HG03139 (cell line): ENCODE data around the gene ABCC3.
A peak's percentile ranks its signal among the peaks of the same experiment; 100 is the strongest.
"Not testable (repeated sequence)": the region's sequence is repeated elsewhere in the genome, so short reads cannot be mapped to it uniquely, and the experiment has no call there.

ENCODE experiments used
- ATAC-seq: cut with Tn5 transposase; IDR thresholded peaks from one replicate; pipeline ENCODE4 v1.9.1; 2021; ENCODE audit not compliant: unreplicated experiment

Gene ABCC3

GRCh38 chr17:50697062-50697461 lies 62.4 kb downstream of the ABCC3 start:
- ATAC-seq = no peak

DNA sequence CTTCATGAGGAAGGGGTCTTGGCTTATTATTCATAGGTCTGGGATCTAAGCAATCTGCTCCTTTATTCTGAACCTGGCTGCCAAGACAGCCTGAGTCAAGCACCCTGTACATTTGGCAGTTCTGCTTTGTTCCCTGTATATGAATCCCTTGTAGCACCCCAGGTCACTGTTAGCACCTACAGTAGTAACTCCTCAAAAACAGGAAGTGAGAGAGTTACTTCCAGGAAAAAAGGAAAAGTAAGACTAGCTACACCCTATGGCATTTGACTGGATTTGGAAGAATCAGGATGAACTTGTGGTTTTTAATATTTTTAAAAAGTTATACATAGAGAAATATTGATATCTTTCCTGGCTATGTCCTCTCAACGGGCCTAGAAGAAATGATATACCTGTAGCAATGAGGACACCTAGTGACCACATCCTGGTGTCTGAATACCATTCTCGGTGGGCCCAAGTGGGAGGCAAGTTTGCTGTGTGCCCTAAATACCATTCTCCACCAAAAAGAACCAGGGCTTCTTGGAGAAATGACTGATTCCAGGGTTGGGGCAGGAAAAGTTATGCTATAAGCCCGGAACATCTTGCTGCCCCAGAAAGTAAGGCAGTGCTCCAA lies 63.1 kb downstream of the ABCC3 start:
- no peak for ATAC-seq

DNA sequence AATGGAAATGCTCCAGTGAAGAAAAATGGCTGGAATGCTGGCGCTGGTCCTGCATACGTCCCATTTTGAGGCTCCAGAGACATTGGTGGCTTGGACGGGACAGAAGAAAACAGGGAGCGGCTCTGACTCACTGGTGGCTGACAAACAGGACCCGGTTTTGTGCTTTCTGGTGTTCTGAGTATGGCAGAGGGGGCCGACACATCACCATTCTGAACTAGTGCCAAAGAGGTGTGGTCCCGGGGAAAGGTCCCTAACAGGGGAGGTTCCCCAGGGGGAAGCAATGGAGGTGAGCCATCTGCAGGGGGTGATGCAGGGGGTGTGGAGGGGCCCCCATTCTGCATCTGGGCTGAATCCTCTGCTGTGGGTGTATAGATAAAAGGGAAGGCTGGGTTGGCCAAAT lies 64.7 kb downstream of the ABCC3 start:
- ATAC-seq = no peak

DNA sequence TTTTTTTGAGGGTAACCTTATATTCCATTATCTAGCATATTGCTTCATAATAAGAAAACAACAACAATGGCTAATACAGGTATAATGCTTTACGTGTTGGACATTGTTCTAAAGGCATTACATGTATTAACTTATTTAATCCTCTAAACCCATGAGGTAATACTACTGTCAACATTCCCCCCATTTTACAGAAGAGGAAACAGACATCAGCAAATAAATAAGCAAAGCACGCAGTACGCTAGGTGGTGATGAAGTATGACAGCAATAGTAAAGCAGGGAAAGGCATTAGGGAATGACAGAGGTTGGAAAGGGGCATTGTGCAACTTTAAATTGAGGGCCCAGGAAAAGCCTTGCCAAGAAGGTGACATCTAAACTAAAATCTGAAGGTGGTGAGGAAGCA lies 68.5 kb downstream of the ABCC3 start:
- ATAC-seq = no peak

DNA sequence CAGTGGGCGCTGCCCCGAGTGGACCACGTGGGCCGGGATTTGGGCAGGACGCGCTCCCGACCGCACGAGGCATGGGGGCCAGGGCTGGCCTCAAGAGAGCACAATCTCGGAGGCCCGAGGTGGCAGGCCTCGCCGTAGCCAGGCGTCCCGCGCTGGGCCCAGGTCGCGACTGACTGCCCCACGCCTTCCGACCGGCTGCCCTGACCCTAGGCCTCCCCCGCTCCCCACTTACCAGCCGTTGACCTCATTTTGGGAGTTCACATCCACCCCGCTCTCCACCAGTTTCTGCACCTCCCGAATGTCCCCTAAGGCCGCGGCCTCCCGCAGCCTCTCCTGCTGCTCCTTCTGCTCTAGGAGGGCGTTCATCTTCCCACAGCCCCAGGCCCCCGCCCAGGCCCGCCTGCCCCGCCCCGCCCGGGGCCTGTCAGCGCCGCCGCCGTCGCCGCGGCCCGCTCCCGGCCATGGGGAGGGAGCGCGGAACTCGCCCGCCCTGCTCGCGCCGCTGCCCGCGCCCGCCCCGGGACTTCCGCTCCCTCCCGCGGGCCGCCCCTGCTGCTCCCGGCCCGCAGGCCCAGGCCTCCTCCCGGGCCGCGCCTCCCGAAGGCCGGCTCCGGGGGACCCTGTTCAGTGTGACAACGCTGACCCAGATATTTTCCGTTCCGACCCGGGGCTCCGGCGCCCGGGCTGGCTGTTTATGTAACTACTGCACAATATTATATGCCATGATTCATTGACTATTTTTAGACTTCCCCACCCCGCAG lies 72.8 kb downstream of the ABCC3 start, which contains the start of gene ANKRD40:
ANKRD40 (minus strand) TSS at position 626 of the 761 bp plus-strand sequence; CDS start at position 366, 260 bp downstream.
- peak; percentile 83 for ATAC-seq

DNA sequence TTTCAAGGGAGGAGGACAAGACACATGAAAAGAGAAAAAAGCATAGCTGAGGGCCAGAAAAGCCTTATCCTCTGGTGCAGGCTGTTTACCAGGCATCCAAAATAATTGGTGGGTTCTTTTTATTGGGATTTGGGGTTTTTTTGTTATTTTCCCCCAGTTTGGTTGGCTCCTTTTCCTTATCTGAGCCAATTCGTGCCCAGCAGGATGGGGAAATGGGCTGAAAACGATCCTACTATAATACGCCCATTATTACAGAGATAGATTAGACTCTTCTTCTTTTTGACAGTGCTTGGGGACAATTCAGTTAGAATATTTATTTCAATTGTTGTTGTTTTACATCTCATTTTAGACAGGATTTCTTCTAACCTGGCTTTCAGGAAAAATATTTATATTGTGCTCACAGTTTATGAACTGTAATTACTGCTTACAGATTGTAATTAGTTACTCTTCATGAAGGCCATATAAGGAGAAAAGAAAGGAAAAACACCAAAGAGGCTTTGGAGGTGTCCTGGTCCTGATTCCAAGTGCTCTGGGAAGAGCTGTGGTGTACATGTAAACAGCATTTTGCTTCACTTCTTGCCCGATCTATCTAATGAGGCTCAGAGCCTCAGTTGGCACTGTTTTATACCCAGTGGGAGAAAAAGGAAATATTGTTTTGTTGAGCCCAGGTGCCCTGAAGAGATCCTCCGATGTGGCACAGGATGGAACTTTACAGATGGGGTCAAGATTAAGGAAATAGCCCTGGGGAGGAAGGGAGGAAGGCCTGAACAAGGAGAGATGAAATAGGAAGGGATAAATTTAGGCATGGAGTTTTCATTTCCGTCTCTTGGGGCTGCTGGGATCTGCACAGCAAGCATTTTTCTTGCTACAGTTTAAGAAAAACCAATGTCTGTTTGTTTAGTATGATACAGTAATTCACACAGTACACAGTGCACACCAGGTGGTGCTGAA lies 73.6 kb downstream of the ABCC3 start:
- ATAC-seq = no peak

DNA sequence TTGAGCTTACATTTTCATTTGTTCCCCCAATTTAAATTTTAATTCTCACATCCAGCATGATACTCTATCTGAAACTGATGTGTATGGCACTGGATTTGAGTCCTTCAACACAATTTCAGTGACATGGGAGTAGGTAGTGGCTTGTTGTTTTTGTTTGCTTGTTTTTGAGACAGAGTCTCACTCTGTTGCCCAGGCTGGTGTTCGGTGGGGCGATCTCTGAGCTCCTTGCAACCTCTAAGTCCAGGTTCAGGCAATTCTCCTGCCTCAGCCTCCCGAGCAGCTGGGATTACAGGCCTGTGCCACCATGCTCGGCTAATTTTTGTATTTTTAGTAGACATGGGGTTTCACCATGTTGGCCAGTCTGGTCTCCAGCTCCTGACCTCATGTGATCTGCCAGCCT lies 74.4 kb downstream of the ABCC3 start:
- ATAC-seq = not testable (repeated sequence)

DNA sequence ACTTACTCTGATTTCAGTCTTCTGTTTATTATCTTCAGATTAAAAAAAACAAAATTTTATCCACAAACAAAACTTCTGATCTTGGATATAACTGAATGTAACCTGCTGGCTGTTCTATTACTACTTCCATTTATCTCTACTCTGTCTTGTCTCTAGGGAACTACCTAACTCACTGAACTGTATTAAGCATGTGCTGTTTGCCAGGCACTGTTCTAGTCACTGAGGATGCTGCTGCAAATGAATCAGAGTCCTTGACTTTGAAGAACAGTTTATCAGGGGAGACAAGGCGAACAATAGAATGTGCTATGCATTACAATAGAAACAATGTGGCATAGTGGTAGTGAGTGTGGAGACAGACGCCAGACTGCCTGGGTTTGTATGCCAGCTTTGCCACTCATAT lies 75.3 kb downstream of the ABCC3 start:
- ATAC-seq = no peak

GRCh38 chr17:50710650-50711049 lies 76.0 kb downstream of the ABCC3 start:
- ATAC-seq = no peak

DNA sequence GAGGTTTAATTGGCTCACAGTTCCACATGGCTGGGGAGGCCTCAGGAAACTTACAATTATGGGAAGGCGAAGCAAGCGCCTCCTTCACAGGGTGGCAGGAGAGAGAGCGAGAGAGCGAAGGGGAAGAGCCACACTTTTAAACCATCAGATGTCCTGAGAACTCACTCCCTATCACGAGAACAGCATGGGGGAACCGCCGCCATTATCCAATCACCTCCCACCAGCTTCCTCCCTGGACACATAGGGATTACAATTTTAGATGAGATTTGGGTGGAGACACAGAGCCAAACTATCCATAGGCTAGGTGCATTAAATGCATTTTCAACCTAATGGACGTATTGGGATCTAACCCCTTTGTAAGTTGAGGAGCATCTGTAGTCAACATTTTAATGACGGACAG lies 78.0 kb downstream of the ABCC3 start:
- no peak for ATAC-seq

DNA sequence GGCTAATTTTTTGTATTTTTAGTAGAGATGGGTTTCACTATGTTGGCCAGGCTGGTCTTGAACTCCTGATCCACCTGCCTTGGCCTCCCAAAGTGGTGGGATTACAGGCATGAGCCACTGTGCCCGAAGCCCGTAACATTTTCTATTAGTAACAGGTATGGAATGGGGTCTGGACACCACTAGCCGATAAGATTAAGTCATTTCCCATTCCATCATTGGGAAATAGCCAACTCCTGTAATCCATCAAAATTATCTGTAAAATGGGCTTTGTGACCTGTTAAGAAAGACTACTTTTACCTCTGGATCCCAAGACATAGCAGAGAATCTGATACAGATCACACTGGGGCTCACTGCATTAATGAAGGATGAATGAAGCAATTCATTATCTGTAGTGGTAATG lies 80.8 kb downstream of the ABCC3 start:
- ATAC-seq = no peak

DNA sequence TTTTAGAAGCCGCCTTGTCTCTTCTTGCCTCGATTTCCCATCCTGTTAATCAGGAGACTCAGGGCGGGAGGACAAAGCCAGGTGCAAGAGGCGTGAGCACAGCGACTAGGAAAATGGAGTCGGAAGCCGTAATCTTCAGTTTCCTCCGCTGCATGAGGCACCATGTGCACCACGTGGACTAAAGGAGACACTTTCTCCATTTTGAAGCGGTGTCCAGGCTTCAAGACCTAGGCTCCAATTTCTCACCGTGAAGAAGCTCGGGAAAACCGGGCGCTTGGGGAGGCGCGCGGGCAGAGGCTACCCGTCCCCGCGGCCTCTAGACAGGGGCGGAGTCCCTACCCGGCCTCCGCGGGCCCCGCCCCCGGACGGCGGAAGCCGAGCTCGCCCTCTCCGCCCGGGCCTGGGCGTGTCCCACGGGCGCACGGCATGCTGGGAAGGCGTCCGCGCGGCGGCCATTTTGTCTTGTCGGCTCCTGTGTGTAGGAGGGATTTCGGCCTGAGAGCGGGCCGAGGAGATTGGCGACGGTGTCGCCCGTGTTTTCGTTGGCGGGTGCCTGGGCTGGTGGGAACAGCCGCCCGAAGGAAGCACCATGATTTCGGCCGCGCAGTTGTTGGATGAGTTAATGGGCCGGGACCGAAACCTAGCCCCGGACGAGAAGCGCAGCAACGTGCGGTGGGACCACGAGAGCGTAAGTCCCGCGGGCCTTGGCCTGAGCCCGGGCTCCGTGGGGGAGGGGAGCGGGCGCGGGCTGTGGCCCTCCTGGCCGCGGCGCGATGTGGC lies 84.7 kb downstream of the ABCC3 start, which contains the start of gene LUC7L3:
LUC7L3 (plus strand) TSS at position 460 of the 780 bp plus-strand sequence; CDS start at position 590, 130 bp downstream.
- ATAC-seq = peak; percentile 89

DNA sequence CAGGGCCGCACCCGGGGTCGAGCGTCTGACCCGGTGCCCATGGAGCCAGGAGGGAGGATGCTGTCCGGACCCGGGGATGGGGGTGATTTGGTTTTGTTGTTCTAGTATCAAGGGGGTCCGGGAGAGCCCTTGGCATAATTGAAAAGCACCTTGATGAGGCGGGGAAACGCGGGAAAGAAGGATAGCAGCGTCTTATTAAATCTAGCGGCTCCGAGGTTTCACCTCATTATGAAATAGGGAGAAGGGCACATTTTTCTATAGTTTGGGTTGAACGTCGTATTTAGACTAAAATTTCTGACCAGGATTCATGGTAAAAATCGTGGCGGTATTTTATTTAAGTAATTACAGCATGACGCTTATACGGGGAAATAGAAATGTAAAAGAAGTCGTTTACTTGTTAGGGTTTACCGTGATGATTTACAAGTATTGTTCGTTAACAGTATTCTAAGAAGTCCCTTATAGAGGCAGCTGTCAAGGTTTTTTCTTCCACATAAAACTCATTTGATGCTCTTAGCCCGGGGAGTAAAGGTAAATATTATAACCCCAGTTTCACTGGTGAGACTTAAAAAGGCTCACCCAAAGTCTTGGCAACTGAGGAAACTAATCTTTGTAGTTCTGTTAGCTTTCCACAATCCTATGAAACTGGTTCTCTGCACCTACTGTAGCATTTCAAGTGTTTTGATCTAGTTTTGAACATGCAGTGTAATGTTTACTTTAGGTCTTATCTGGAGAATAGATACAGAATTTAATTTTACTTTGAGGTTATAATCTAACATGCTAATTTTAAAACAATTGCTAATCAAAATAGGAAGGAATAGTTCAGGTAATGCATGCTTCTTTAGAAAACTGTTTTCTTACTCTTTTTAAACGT lies 85.5 kb downstream of the ABCC3 start:
- no peak for ATAC-seq

DNA sequence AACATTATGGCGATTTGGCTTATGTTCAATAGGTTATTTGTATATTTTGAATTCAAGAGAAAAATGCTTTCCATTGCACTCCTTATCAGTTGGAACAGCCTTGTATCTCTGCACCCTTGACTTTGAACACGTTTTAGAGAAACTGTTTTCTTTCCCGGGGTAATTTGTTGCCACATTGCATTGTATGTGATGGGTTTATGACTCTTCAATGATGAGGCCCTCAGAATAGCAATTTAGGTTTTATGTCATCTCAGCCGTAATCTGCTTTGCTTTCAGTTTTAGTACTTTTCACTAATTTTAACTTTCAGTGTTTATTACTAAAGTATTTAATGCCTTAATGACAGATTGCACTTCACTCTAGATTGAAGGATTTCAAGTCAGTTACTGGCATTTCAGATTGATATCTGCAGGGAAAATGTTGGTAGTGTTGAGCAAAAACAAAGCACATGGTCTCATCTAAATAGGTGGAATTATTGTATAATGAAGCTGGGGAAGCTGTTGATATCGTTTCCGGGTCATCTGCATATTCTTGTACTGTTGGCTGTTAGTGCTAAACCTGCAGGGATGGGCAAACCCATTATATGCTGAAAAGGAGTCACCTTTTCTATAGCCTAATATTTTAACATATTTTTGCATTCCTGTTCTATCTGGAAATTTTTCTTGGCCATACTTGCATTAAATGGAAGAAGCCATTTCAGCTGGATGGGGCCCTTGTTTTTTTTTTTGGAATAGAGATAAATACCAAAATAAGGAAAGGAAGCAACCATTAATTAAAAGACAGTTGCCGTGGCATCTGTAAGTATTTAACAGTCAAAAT lies 86.7 kb downstream of the ABCC3 start:
- no peak for ATAC-seq

DNA sequence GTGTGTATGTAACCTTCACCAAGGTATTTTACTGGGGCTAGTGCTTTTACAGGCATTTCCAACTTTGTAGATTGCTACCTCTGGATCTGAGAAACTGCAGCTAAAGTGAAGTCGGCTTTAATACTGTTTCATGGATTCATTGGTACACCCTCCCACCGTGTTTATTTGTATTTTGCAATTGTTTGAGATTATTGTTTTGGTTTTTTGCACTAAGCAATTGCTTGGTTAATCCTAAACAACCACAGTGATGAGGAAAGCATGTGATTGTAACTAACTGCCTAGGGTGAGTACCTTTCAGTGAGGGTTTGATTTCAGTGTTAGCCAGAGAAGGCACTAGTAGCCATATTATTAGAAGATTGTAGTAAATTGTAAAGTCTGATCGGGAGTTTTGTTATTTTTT lies 88.1 kb downstream of the ABCC3 start:
- ATAC-seq = no peak

DNA sequence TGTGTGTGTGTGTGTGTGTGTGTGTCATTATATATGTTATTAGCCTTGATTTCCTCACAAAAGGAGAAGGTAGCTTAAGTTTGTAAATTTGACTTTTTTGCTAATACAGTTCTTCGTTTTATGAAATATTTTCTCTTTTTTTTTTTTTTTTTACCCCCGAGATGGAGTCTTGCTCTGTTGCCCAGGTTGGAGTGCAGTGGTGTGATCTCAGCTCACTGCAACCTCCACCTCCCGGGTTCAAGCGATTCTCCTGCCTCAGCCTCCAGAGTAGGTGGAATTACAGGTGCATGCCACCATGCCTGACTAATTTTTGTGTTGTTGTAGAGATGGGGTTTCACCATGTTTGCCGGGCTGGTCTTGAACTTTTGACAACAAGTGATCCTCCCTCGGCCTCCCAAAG lies 89.9 kb downstream of the ABCC3 start:
- not testable (repeated sequence) for ATAC-seq

DNA sequence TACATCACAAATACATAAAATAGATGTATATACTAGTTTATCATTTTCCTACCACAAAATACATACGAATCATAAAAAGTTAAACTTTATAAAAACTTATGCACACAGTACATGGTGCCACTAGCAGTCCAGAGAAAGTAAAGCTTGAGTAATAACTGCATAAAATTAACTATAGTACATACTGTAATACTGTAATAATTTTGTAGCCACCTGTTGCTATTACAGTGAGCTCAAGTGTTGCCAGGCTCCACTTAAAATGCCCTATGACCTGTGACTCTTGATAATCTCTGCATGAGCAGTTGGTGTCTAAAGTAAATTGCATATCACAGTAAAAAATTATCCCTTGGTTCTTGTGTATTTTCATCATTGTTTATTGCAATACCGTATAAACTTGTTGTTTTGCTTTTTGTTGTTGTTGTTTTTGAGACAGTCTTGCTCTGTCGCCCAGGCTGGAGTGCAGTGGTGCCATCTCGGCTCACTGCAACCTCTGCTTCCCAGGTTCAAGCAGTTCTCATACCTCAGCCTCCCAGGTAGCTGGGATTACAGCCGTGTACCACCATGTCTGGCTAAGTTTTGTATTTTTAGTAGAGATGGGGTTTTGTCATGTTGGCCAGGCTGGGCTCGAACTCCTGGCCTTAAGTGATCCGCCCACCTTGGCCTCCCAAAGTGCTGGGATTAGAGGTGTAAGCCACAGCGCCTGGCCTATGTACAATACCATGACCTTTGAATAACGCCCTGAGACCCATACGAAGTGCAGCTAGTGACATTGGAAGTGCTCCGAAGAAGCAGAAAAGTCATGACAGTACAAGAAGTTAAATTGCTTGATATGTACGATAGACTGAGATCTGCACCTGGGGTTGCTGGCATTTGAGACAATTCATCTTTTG lies 91.3 kb downstream of the ABCC3 start:
- no peak for ATAC-seq

- ATAC-seq = no peak
These were observed 93.4 kb downstream of the ABCC3 start for GRCh38 chr17:50728112-50728429.
